Astrocyte (in vitro differentiated cells and primary cell): ENCODE measurements around the gene TP53AIP1. TPM values are rescaled to one million over a fixed set of nuclear protein-coding genes. Genes with fewer than 3 reads are reported as not detected.

Experiments used
- DNase-seq: peaks from one replicate; pipeline ENCODE4 v3.0.0-alpha.2; 2010; ENCODE audit warnings: low read depth
- FAIRE-seq: peaks from 2 replicates; lab custom pipeline; 2011; peaks lifted over from hg19 to GRCh38; lab: Jason Lieb, UNC
- H2AFZ ChIP-seq: 2 replicates; pipeline ENCODE4 v1.6.0; 2012; ENCODE audit warnings: low read depth, low read length, inconsistent platforms
- H3K27ac ChIP-seq: 2 replicates; pipeline ENCODE4 v1.5.1; 2011; ENCODE audit warnings: low read depth, low read length, inconsistent platforms
- H3K27me3 ChIP-seq: 2 replicates; pipeline ENCODE4 v1.6.0; 2011; ENCODE audit warnings: low read length, inconsistent platforms; ENCODE audit not compliant: insufficient read depth
- H3K36me3 ChIP-seq: 2 replicates; pipeline ENCODE4 v1.5.1; 2011; ENCODE audit warnings: low read length, inconsistent platforms; ENCODE audit not compliant: insufficient read depth
- H3K4me1 ChIP-seq: 2 replicates; pipeline ENCODE4 v1.5.1; 2011; ENCODE audit warnings: low read length, inconsistent platforms; ENCODE audit not compliant: insufficient read depth
- H3K4me2 ChIP-seq: 2 replicates; pipeline ENCODE4 v1.6.0; 2012; ENCODE audit warnings: low read length, inconsistent platforms
- H3K4me3 ChIP-seq: 2 replicates; pipeline ENCODE4 v1.5.1; 2011; ENCODE audit warnings: low read depth, mild to moderate bottlenecking, low read length, inconsistent platforms; ENCODE audit not compliant: insufficient read depth
- H3K79me2 ChIP-seq: 2 replicates; pipeline ENCODE4 v1.6.0; 2012; ENCODE audit warnings: mild to moderate bottlenecking, low read length, inconsistent platforms; ENCODE audit not compliant: insufficient read depth
- H3K9ac ChIP-seq: 2 replicates; pipeline ENCODE4 v1.6.0; 2012; ENCODE audit warnings: mild to moderate bottlenecking, low read length, inconsistent platforms
- H3K9me3 ChIP-seq: 2 replicates; pipeline ENCODE4 v1.5.1; 2012; ENCODE audit warnings: low read depth, mild to moderate bottlenecking, low read length, inconsistent platforms; ENCODE audit not compliant: insufficient read depth
- H4K20me1 ChIP-seq: 2 replicates; pipeline ENCODE4 v1.6.0; 2012; ENCODE audit warnings: low read length, inconsistent platforms; ENCODE audit not compliant: insufficient read depth
- H3K27ac Mint-ChIP-seq: one replicate; pipeline ENCODE4 v1.8.0; 2021; ENCODE audit warnings: mild to moderate bottlenecking, mixed read lengths; ENCODE audit not compliant: unreplicated experiment
- H3K27me3 Mint-ChIP-seq: one replicate; pipeline ENCODE4 v1.8.0; 2021; ENCODE audit warnings: low read depth, mixed read lengths; ENCODE audit not compliant: unreplicated experiment
- H3K36me3 Mint-ChIP-seq: one replicate; pipeline ENCODE4 v1.8.0; 2021; ENCODE audit warnings: low read depth, mixed read lengths; ENCODE audit not compliant: unreplicated experiment
- H3K4me1 Mint-ChIP-seq: one replicate; pipeline ENCODE4 v1.8.0; 2021; ENCODE audit warnings: low read depth, mixed read lengths; ENCODE audit not compliant: unreplicated experiment
- H3K4me3 Mint-ChIP-seq: one replicate; pipeline ENCODE4 v1.8.0; 2021; ENCODE audit warnings: mild to moderate bottlenecking, moderate library complexity, mixed read lengths; ENCODE audit not compliant: unreplicated experiment
- H3K9me3 Mint-ChIP-seq: one replicate; pipeline ENCODE4 v1.8.0; 2021; ENCODE audit warnings: mild to moderate bottlenecking, mixed read lengths; ENCODE audit not compliant: unreplicated experiment
- EZH2 ChIP-seq: IDR thresholded peaks from 2 replicates; pipeline ENCODE4 v1.6.1; 2012; ENCODE audit warnings: mild to moderate bottlenecking, low read length, inconsistent platforms; ENCODE audit not compliant: insufficient read depth
- total RNA-seq: library from RNA; stranded (reverse); gene quantifications from 2 replicates; pipeline ENCODE4 v1.2.1, GENCODE V29; 2021
- TF ChIP-seq, protein P1 (sequence below): IDR thresholded peaks from 2 replicates; pipeline ENCODE4 v1.5.1; 2011; ENCODE audit warnings: low read depth, mild to moderate bottlenecking, inconsistent platforms, low read length, moderate library complexity; ENCODE audit not compliant: insufficient read depth

Gene TP53AIP1
- total RNA-seq, 1 donor from 2014 or later: 0.20 TPM

DNA sequence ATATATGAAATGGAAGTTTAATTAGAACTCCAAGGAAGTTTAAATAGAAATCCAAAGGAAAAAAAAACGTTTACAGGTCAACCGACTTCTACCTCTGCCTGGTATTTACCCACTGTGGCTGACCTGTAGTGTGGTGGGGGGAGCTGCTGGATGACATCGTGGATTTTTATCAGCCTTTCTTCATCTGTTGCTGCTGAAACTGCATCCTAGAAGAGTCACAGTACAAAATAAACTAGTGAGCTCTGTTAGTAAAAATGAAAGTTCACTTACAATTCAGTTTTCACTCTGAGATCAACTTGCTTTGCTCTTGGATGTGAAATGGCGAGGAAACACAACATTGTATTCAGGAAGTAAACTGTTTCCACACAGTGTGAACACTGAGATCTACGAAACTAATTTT lies 43.2 kb upstream of the TP53AIP1 start:
- Histone ChIP-seq H4K20me1 (no peaks in the 10 kb centered on the region), H2AFZ (no peak overlapping the region), H3K4me1 (no peaks in the 10 kb centered on the region), H3K36me3 (no peaks in the 10 kb centered on the region), H3K27me3 (no peaks in the 10 kb centered on the region), H3K4me2 (no peak overlapping the region), H3K79me2 (no peaks in the 10 kb centered on the region), H3K4me3 (no peak overlapping the region), H3K9ac (no peak overlapping the region), H3K27ac (no peak overlapping the region), H3K9me3 (no peaks in the 10 kb centered on the region)
- Mint-ChIP-seq H3K4me3 (no peak overlapping the region), H3K27me3 (no peaks in the 10 kb centered on the region), H3K4me1 (no peaks in the 10 kb centered on the region), H3K27ac (no peak overlapping the region), H3K9me3 (no peaks in the 10 kb centered on the region), H3K36me3 (peaks cover 6% of the 10 kb centered on the region)
- no peak for TF ChIP-seq EZH2
- TF ChIP-seq, protein P1, sequence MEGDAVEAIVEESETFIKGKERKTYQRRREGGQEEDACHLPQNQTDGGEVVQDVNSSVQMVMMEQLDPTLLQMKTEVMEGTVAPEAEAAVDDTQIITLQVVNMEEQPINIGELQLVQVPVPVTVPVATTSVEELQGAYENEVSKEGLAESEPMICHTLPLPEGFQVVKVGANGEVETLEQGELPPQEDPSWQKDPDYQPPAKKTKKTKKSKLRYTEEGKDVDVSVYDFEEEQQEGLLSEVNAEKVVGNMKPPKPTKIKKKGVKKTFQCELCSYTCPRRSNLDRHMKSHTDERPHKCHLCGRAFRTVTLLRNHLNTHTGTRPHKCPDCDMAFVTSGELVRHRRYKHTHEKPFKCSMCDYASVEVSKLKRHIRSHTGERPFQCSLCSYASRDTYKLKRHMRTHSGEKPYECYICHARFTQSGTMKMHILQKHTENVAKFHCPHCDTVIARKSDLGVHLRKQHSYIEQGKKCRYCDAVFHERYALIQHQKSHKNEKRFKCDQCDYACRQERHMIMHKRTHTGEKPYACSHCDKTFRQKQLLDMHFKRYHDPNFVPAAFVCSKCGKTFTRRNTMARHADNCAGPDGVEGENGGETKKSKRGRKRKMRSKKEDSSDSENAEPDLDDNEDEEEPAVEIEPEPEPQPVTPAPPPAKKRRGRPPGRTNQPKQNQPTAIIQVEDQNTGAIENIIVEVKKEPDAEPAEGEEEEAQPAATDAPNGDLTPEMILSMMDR: no peak
- DNase-seq: no peak
- no peak for FAIRE-seq

DNA sequence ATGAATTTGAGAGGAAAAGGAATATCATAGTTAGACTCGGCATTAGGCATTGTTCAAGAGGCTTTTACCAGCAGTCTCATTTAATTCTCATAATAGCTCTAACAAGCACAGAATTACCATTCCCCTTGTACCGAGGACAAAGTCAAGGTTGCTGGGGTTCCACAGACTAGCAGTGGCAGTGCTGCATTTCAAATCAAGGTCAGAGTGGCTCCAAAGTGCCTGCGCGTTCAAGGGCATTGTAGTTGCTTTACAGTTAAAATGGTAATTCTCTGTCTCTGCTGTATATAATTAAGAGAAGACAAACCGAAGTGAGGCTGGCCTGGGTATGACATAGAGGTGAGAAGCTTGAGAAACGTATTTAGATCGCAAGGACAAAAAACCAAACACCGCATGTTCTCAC lies 40.4 kb upstream of the TP53AIP1 start:
- Mint-ChIP-seq H3K36me3 (peaks cover 2% of the 10 kb centered on the region), H3K27me3 (no peaks in the 10 kb centered on the region), H3K4me3 (no peak overlapping the region), H3K9me3 (no peaks in the 10 kb centered on the region), H3K4me1 (no peaks in the 10 kb centered on the region), H3K27ac (no peak overlapping the region)
- Histone ChIP-seq H3K27ac (no peak overlapping the region), H3K27me3 (no peaks in the 10 kb centered on the region), H3K79me2 (no peaks in the 10 kb centered on the region), H2AFZ (no peak overlapping the region), H3K4me1 (no peaks in the 10 kb centered on the region), H3K36me3 (peaks cover 2% of the 10 kb centered on the region), H4K20me1 (no peaks in the 10 kb centered on the region), H3K4me3 (no peak overlapping the region), H3K9ac (no peak overlapping the region), H3K4me2 (no peak overlapping the region), H3K9me3 (no peaks in the 10 kb centered on the region)
- DNase-seq (no peak), FAIRE-seq (no peak)
- no peak for TF ChIP-seq EZH2
- TF ChIP-seq, protein P1: no peak

DNA sequence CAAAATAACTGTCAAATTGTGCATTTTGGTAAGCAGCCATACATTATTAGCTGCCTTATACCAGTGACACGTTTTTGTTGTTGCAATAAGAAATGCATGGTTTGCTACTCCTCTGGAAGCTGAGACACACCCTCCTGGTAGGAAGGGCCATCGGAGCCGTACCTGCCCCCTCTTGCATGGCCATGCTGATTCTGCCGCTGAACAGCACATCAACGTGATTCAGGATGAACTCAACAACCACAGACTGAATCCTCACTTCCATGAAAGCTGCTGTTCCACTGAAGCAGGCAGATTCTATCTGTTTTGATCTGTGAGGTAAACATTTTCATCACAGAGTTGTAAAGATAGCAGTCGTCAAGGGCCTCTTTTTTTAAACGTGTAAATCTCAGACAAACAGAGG lies 38.6 kb upstream of the TP53AIP1 start:
- no peak for FAIRE-seq
- H3K9me3 ChIP-seq: no peaks in the 10 kb centered on the region
- no peak for DNase-seq
- H3K4me3 Mint-ChIP-seq: no peak overlapping the region
- H3K27ac Mint-ChIP-seq: no peak overlapping the region
- no peak overlapping the region for H3K4me2 ChIP-seq
- no peaks in the 10 kb centered on the region for H3K4me1 ChIP-seq
- H3K36me3 ChIP-seq: peaks cover 6% of the 10 kb centered on the region
- H3K79me2 ChIP-seq: no peaks in the 10 kb centered on the region
- no peaks in the 10 kb centered on the region for H4K20me1 ChIP-seq
- H2AFZ ChIP-seq: no peak overlapping the region
- TF ChIP-seq, protein P1: no peak
- TF ChIP-seq EZH2: no peak
- H3K36me3 Mint-ChIP-seq: peaks cover 8% of the 10 kb centered on the region
- no peaks in the 10 kb centered on the region for H3K27me3 Mint-ChIP-seq
- no peaks in the 10 kb centered on the region for H3K27me3 ChIP-seq
- H3K4me3 ChIP-seq: no peak overlapping the region
- H3K9ac ChIP-seq: no peak overlapping the region
- no peaks in the 10 kb centered on the region for H3K9me3 Mint-ChIP-seq
- no peak overlapping the region for H3K27ac ChIP-seq
- H3K4me1 Mint-ChIP-seq: no peaks in the 10 kb centered on the region
